ENCODE measurements around the gene SPATA16.
"Not testable (repeated sequence)": the region's sequence is repeated elsewhere in the genome, so short reads cannot be mapped to it uniquely, and the experiment has no call there.

SPATA16 gene

DNA sequence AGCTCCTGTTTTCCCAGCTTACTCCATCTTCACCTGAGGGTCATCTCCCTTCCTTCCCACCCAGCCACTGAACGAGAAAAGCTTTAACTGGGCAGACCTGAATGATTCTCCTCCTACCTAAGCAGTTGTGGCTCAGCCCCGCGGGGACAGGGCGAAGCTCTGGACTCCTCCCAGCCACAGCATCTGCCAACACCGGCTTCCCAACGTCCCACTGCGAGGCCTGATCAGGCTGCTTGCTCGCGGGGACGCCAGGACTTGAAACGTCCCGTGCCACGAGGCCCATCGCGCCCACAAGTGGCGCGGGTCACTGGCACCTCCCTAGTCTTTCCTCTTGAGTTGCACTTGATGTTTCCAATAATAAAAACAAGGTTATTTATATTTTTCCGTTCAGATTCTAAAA, at the start of gene SPATA16:
Gene SPATA16, minus strand, starts transcription at position 250 of the 400 bp plus-strand sequence. CDS start 23,504 bp downstream, outside the sequence.
- in situ Hi-C loops (cut with HindIII; ENCODE audit: low pct_ligation_motif_present, low sequenced_read_pairs): no loop called here
- no peaks in the 10 kb centered on the region for H3K27me3 ChIP-seq (replicated peaks)
- no peak within 1 kb of the TSS for H3K27ac ChIP-seq
- H3K36me3 ChIP-seq (replicated peaks): no peaks in the 10 kb centered on the region
- TF ChIP-seq CTCF (IDR thresholded peaks at IDR 0.05; ENCODE audit: low read depth, low read length, missing control alignments): no peak
- no peak for DNase-seq
- no peak within 1 kb of the TSS for H3K4me3 ChIP-seq (ENCODE audit: low read depth, low read length)

DNA sequence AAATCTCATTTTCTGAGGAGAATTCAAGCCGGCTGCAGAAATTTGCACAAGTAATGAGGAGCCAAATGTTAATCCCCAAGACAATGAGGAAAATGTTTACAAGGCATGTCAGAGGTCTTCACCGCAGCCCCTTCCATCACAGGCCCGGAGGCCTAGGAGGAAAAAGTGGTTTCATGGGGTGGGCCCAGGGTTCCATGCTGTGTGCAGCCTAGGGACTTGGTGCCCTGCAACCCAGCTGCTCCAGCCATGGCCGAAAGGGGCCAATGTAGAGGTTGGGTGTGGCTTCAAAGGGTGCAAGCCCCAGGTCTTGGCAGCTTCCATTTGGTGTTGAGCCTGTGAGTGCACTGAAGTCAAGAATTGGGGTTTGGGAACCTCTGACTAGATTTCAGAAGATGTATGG, 42.0 kb upstream of the SPATA16 start:
- in situ Hi-C loops (cut with HindIII; ENCODE audit: low pct_ligation_motif_present, low sequenced_read_pairs); H3K36me3 ChIP-seq (replicated peaks); H3K4me3 ChIP-seq (ENCODE audit: low read depth, low read length); H3K27me3 ChIP-seq (replicated peaks); DNase-seq; H3K27ac ChIP-seq: not testable (repeated sequence)

- TF ChIP-seq CTCF (IDR thresholded peaks at IDR 0.05; ENCODE audit: low read depth, low read length, missing control alignments): no peak
- Histone ChIP-seq H3K36me3 (replicated peaks) (no peaks in the 10 kb centered on the region), H3K27me3 (replicated peaks) (no peaks in the 10 kb centered on the region), H3K4me3 (ENCODE audit: low read depth, low read length) (no peak overlapping the region), H3K27ac (no peak overlapping the region)
- no peak for DNase-seq
- in situ Hi-C loops (cut with HindIII; ENCODE audit: low pct_ligation_motif_present, low sequenced_read_pairs): no loop called here
Measured at GRCh38 chr3:173173652-173174051, 32.6 kb upstream of the SPATA16 start.

GRCh38 chr3:173159139-173159538, 18.1 kb upstream of the SPATA16 start:
- H3K36me3 ChIP-seq (replicated peaks); H3K4me3 ChIP-seq (ENCODE audit: low read depth, low read length); H3K27me3 ChIP-seq (replicated peaks); H3K27ac ChIP-seq; DNase-seq; in situ Hi-C loops (cut with HindIII; ENCODE audit: low pct_ligation_motif_present, low sequenced_read_pairs): not testable (repeated sequence)

DNA sequence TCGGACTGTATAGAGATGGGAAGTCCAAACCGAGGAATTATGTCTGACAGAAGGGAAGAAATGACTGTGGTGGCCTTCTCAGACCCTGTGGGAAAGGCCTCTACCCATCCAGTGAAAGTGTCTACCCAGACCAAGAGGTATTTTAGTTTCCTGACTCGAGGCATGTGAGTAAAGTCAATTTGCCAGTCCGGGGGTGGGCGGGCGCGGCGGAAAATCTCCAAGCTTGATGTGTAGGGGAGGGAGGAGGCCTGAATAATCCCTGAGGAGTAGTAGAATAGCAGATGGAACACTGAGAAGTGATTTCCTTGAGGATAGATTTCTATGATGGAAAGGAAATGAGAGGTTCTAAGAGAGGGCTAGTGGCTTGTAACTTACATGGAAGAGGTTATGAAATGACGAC, 15.5 kb upstream of the SPATA16 start:
- H3K36me3 ChIP-seq (replicated peaks); H3K27ac ChIP-seq; in situ Hi-C loops (cut with HindIII; ENCODE audit: low pct_ligation_motif_present, low sequenced_read_pairs); H3K4me3 ChIP-seq (ENCODE audit: low read depth, low read length); H3K27me3 ChIP-seq (replicated peaks); DNase-seq: not testable (repeated sequence)

GRCh38 chr3:173153631-173154030, 12.6 kb upstream of the SPATA16 start:
- Histone ChIP-seq H3K36me3 (replicated peaks) (no peaks in the 10 kb centered on the region), H3K4me3 (ENCODE audit: low read depth, low read length) (no peak overlapping the region), H3K27ac (no peak overlapping the region), H3K27me3 (replicated peaks) (no peaks in the 10 kb centered on the region)
- DNase-seq: no peak
- no peak for TF ChIP-seq CTCF (IDR thresholded peaks at IDR 0.05; ENCODE audit: low read depth, low read length, missing control alignments)
- in situ Hi-C loops (cut with HindIII; ENCODE audit: low pct_ligation_motif_present, low sequenced_read_pairs): no loop called here

GRCh38 chr3:173139420-173139819, 1.6 kb downstream of the SPATA16 start:
- Histone ChIP-seq H3K36me3 (replicated peaks) (no peaks in the 10 kb centered on the region), H3K27ac (no peak overlapping the region), H3K4me3 (ENCODE audit: low read depth, low read length) (no peak overlapping the region), H3K27me3 (replicated peaks) (no peaks in the 10 kb centered on the region)
- no peak for TF ChIP-seq CTCF (IDR thresholded peaks at IDR 0.05; ENCODE audit: low read depth, low read length, missing control alignments)
- no peak for DNase-seq
- in situ Hi-C loops (cut with HindIII; ENCODE audit: low pct_ligation_motif_present, low sequenced_read_pairs): no loop called here

Measured in brain microvascular endothelial cell (primary cell).